Adrenal gland (tissue), 5 donors: Measurements from ENCODE around the gene PNLDC1.

Experiments used
- CTCF ChIP-seq, 6 experiments: fragments of 450-650 bp in 4 of 6; fragments of 200-600 bp in 2 of 6; sonication (generic) in 1 of 6; IDR thresholded peaks; 1 replicate in 5 of 6; 2 replicates in 1 of 6; pipeline versions ENCODE4 v1.5.1 to v1.8.0; 2016 to 2021; ENCODE audit warnings: antibody characterized with exemption in 6 of 6, mild to moderate bottlenecking in 2 of 6, moderate library complexity in 1 of 6
- POLR2A ChIP-seq, 2 donors: fragments of 450-650 bp; IDR thresholded peaks; one replicate each; pipeline ENCODE4 v1.6.1; 2017; ENCODE audit warnings: antibody characterized with exemption in 2 of 2, mild to moderate bottlenecking in 2 of 2, moderate library complexity in 1 of 2
- donor health status: DM: no; HTN: no; CAD: no.

DNA sequence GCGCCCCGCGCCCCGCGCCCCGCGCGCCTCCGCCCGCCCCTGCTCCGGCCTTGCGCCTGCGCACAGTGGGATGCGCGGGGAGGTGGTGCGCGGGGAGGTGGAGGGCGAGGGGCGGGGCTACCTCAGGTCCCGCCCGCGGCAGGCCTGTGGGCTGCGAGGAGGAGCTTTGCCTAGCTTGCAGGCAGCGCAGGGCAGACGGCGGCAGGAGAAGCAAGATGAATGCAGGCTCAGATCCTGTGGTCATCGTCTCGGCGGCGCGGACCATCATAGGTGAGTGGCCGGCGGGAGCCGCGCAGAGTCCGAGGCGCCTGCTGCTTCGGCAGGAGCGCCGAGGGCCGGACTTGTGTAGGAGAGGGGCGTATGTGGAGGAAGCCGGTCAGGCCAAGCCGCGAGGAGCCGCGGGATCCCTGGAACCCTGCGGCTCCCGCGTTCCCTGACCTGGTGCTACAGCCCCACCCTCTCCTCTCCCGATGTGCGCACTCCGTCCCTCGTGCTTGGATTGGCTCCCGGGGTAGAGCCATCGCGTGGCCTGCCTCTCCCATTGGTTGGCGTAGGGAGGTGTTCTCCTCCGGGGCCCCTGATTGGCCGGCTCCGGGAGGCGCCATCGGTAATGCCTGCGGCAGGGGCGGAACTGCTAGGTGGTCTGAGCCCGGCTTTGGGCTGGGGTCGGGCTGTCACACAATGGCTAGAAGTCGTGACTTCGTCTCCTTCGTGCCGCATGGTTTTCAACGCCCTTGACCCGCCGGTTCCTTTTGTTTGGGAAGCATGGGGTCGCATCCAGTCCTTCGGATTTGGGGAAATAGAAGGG, 38.0 kb upstream of the PNLDC1 start, which contains the start of gene ACAT2:
- TF ChIP-seq CTCF (IDR thresholded peaks at IDR 0.05) (peak in 4 of 6 experiments; percentile 9 to 48 (median 34)), POLR2A (IDR thresholded peaks at IDR 0.05) (peak in 1 of 2 donors; percentile 70)
